ENCODE measurements around the gene ACTN4.

Gene ACTN4

GRCh38 chr19:38642176-38642575 is 5.3 kb upstream of the ACTN4 start:
- TF ChIP-seq CTCF (IDR thresholded peaks at IDR 0.05; ENCODE audit: insufficient read depth, low read length, missing control alignments), result no peak
- no peak overlapping the region for H3K4me3 ChIP-seq (ENCODE audit: low read depth, low read length)
- CTCF ChIA-PET, result interaction anchor here (0.8 to 13.2 kb wide), 5 partner anchors 6 to 288 kb away, joined by 3 to 106 read pairs (median 6); partner anchors contain the start of genes FAM98C, MRPS12 and SARS2
- DNase-seq (ENCODE audit: low read depth, low spot score), result no peak
- POLR2A ChIA-PET, result interaction anchor here (0.7 kb wide), 1 partner anchor 10 kb away, joined by 4 read pairs; no protein-coding TSS in a partner anchor

- ChIA-PET CTCF (interaction anchor here (13.2 kb wide), 1 partner anchor 9 kb away, joined by 106 read pairs; no protein-coding TSS in a partner anchor), POLR2A (no interaction called here)
- no peak for TF ChIP-seq CTCF (IDR thresholded peaks at IDR 0.05; ENCODE audit: insufficient read depth, low read length, missing control alignments)
- DNase-seq (ENCODE audit: low read depth, low spot score), result no peak
- H3K4me3 ChIP-seq (ENCODE audit: low read depth, low read length), result no peak overlapping the region
Observed at GRCh38 chr19:38644719-38645118, 2.7 kb upstream of the ACTN4 start.

- peak overlapping the region; percentile 98 for H3K4me3 ChIP-seq (ENCODE audit: low read depth, low read length)
- ChIA-PET CTCF (interaction anchor here (1.3 to 13.2 kb wide), 5 partner anchors 12 to 282 kb away, joined by 3 to 106 read pairs (median 3); partner anchors contain the start of genes FAM98C, MRPS12 and SARS2), POLR2A (interaction anchor here (0.7 to 3.3 kb wide), 11 partner anchors 10 to 246 kb away, joined by 3 to 27 read pairs (median 6); partner anchors contain the start of gene FAM98C)
- no peak for TF ChIP-seq CTCF (IDR thresholded peaks at IDR 0.05; ENCODE audit: insufficient read depth, low read length, missing control alignments)
- DNase-seq (ENCODE audit: low read depth, low spot score), result no peak
Observed at GRCh38 chr19:38647966-38648768, 718 bp downstream of the ACTN4 start.

- ChIA-PET POLR2A (interaction anchor here (0.7 to 3.3 kb wide), 6 partner anchors 9 to 51 kb away, joined by 3 to 27 read pairs (median 6); no protein-coding TSS in a partner anchor), CTCF (interaction anchor here (1.4 to 13.2 kb wide), 4 partner anchors 13 to 246 kb away, joined by 3 to 106 read pairs (median 4); partner anchors contain the start of gene FAM98C)
- no peak for TF ChIP-seq CTCF (IDR thresholded peaks at IDR 0.05; ENCODE audit: insufficient read depth, low read length, missing control alignments)
- H3K4me3 ChIP-seq (ENCODE audit: low read depth, low read length), result peak overlapping the region; percentile 98
- no peak for DNase-seq (ENCODE audit: low read depth, low spot score)
Observed at GRCh38 chr19:38648769-38649304, 1.4 kb downstream of the ACTN4 start.

- TF ChIP-seq CTCF (IDR thresholded peaks at IDR 0.05; ENCODE audit: insufficient read depth, low read length, missing control alignments), result no peak
- H3K4me3 ChIP-seq (ENCODE audit: low read depth, low read length), result peak overlapping the region; percentile 98
- POLR2A ChIA-PET, result interaction anchor here (0.7 to 3.3 kb wide), 6 partner anchors 9 to 50 kb away, joined by 3 to 27 read pairs (median 6); no protein-coding TSS in a partner anchor
- CTCF ChIA-PET, result interaction anchor here (1.4 to 13.2 kb wide), 4 partner anchors 14 to 247 kb away, joined by 3 to 106 read pairs (median 4); partner anchors contain the start of gene FAM98C
- DNase-seq (ENCODE audit: low read depth, low spot score), result no peak
Observed at GRCh38 chr19:38649305-38650171, 2.1 kb downstream of the ACTN4 start.

Data from AG04449 (cell line).